WTC11 (cell line): ENCODE results near the gene PAFAH1B2. TPM values are rescaled to one million over a fixed set of nuclear protein-coding genes. Genes with fewer than 3 reads are reported as not detected.

ENCODE experiments used
- ATAC-seq: fragments of 200-7000 bp; cut with Tn5 transposase; 2 replicates; pipeline ENCODE4 v1.10.0; 2021; ENCODE audit warnings: mild to moderate bottlenecking, moderate library complexity
- CTCF ChIA-PET: fragments of 300-600 bp; sonication (Branson Sonifier 250); formaldehyde crosslinking; loops from one replicate; lab custom pipeline; 2021; ENCODE audit warnings: antibody characterized with exemption; lab: Charles Lee
- POLR2A ChIA-PET: fragments of 350-600 bp; sonication (Branson Sonifier 250); formaldehyde crosslinking; loops from one replicate; lab custom pipeline; 2021; ENCODE audit warnings: antibody characterized with exemption; lab: Charles Lee
- DNase-seq: peaks from one replicate; pipeline ENCODE4 v3.0.0; 2021; ENCODE audit warnings: low spot score
- H3K27ac Mint-ChIP-seq: 2 replicates; pipeline ENCODE4 v1.8.0; 2021; ENCODE audit warnings: mixed read lengths
- H3K27me3 Mint-ChIP-seq: 2 replicates; pipeline ENCODE4 v1.8.0; 2021; ENCODE audit warnings: low read depth, mild to moderate bottlenecking, moderate library complexity, mixed read lengths
- H3K36me3 Mint-ChIP-seq: 2 replicates; pipeline ENCODE4 v1.8.0; 2021; ENCODE audit warnings: mixed read lengths
- H3K4me1 Mint-ChIP-seq: 2 replicates; pipeline ENCODE4 v1.8.0; 2022; ENCODE audit warnings: mixed read lengths
- H3K4me3 Mint-ChIP-seq: 2 replicates; pipeline ENCODE4 v1.8.0; 2021; ENCODE audit warnings: mild to moderate bottlenecking, moderate library complexity, mixed read lengths
- H3K9me3 Mint-ChIP-seq: 2 replicates; pipeline ENCODE4 v1.8.0; 2021; ENCODE audit warnings: mixed read lengths
- ATF3 ChIP-seq: sonication (generic); formaldehyde crosslinking; conservative IDR thresholded peaks from 2 replicates; pipeline ENCODE4 v1.8.1; 2022; ENCODE audit warnings: mild to moderate bottlenecking, missing genetic modification reagents
- CREM ChIP-seq: sonication (generic); formaldehyde crosslinking; IDR thresholded peaks from 2 replicates; pipeline ENCODE4 v1.8.1; 2022; ENCODE audit warnings: mild to moderate bottlenecking, missing genetic modification reagents, moderate library complexity
- CTCF ChIP-seq: fragments of 200-600 bp; IDR thresholded peaks from 2 replicates; pipeline ENCODE4 v1.8.0; 2022; ENCODE audit warnings: antibody characterized with exemption
- ELF4 ChIP-seq: sonication (generic); formaldehyde crosslinking; IDR thresholded peaks from 2 replicates; pipeline ENCODE4 v1.8.1; 2022; ENCODE audit warnings: low read depth, mild to moderate bottlenecking, moderate library complexity, missing genetic modification reagents
- FOXK1 ChIP-seq: sonication (generic); formaldehyde crosslinking; IDR thresholded peaks from 2 replicates; pipeline ENCODE4 v1.8.0; 2022; ENCODE audit warnings: mild to moderate bottlenecking, moderate library complexity, missing genetic modification reagents
- FOXP4 ChIP-seq: sonication (generic); formaldehyde crosslinking; IDR thresholded peaks from 2 replicates; pipeline ENCODE4 v1.8.0; 2022; ENCODE audit warnings: mild to moderate bottlenecking, missing genetic modification reagents
- MYBL2 ChIP-seq: sonication (generic); formaldehyde crosslinking; IDR thresholded peaks from 2 replicates; pipeline ENCODE4 v1.8.1; 2023; ENCODE audit warnings: mild to moderate bottlenecking, moderate library complexity, missing genetic modification reagents
- NR1H2 ChIP-seq: sonication (generic); formaldehyde crosslinking; IDR thresholded peaks from 2 replicates; pipeline ENCODE4 v1.9.0; 2021; ENCODE audit warnings: mild to moderate bottlenecking, moderate library complexity, missing genetic modification reagents
- NR3C1 ChIP-seq: sonication (generic); formaldehyde crosslinking; conservative IDR thresholded peaks from 2 replicates; pipeline ENCODE4 v1.8.1; 2023; ENCODE audit warnings: low read depth, mild to moderate bottlenecking, missing genetic modification reagents
- PRRX2 ChIP-seq: fragments of 250-450 bp; sonication (Bioruptor Pico); IDR thresholded peaks from 2 replicates; pipeline ENCODE4 v1.8.0; 2021; ENCODE audit warnings: mild to moderate bottlenecking
- RELA ChIP-seq: sonication (generic); formaldehyde crosslinking; IDR thresholded peaks from 2 replicates; pipeline ENCODE4 v1.8.1; 2022; ENCODE audit warnings: missing genetic modification reagents, mild to moderate bottlenecking, borderline replicate concordance
- TEAD1 ChIP-seq: sonication (generic); formaldehyde crosslinking; IDR thresholded peaks from 2 replicates; pipeline ENCODE4 v1.8.0; 2022; ENCODE audit warnings: mild to moderate bottlenecking, missing genetic modification reagents
- ZNF121 ChIP-seq: sonication (generic); formaldehyde crosslinking; IDR thresholded peaks from 2 replicates; pipeline ENCODE4 v1.8.0; 2023; ENCODE audit warnings: missing genetic modification reagents
- ZNF263 ChIP-seq: sonication (generic); formaldehyde crosslinking; IDR thresholded peaks from 2 replicates; pipeline ENCODE4 v1.8.1; 2022; ENCODE audit warnings: low read depth, mild to moderate bottlenecking, moderate library complexity, missing genetic modification reagents
- ZNF281 ChIP-seq: sonication (generic); formaldehyde crosslinking; IDR thresholded peaks from 2 replicates; pipeline ENCODE4 v1.8.0; 2023; ENCODE audit warnings: mild to moderate bottlenecking, missing genetic modification reagents
- ZNF317 ChIP-seq: sonication (generic); formaldehyde crosslinking; IDR thresholded peaks from 2 replicates; pipeline ENCODE4 v1.8.1; 2023; ENCODE audit warnings: low read depth, mild to moderate bottlenecking, moderate library complexity, missing genetic modification reagents, borderline replicate concordance
- ZNF416 ChIP-seq: fragments of 250-450 bp; sonication (Bioruptor Pico); IDR thresholded peaks from 2 replicates; pipeline ENCODE4 v1.9.0; 2021; ENCODE audit warnings: mild to moderate bottlenecking, inconsistent platforms
- total RNA-seq: library from RNA; stranded (reverse); gene quantifications from 3 replicates; pipeline ENCODE4 v1.2.3, GENCODE V29; 2021
- TF ChIP-seq, protein P1 (sequence below): sonication (generic); formaldehyde crosslinking; IDR thresholded peaks from 2 replicates; pipeline ENCODE4 v1.8.1; 2023; ENCODE audit warnings: mild to moderate bottlenecking, missing genetic modification reagents, borderline replicate concordance
- TF ChIP-seq, protein P2 (sequence below): fragments of 250-450 bp; sonication (Bioruptor Pico); IDR thresholded peaks from 2 replicates; pipeline ENCODE4 v1.9.0; 2021; ENCODE audit warnings: mild to moderate bottlenecking
- TF ChIP-seq, protein P3 (sequence below): sonication (generic); formaldehyde crosslinking; IDR thresholded peaks from 2 replicates; pipeline ENCODE4 v1.8.1; 2022; ENCODE audit warnings: mild to moderate bottlenecking, moderate library complexity, missing genetic modification reagents

The PAFAH1B2 gene
- total RNA-seq, 1 experiment from 2014 or later: 138 TPM

DNA sequence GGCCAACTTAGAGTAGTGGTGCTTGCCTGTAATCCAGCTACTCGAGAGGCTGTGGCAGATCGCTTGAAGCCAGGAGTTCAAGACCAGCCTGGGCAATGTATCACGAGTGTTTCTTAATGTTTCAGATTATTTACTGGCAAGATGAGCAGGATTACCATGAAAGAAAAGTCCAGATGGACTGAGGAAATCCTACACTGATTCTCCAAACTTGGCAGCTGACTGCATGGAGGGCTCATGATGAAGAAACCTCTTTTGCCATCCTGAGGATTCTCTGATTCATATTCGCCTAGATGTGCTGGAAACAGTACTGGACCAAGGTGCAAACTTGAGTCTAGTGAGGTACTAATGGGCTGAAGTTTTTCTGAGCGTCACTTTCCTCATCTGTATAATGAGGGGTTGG is 31.7 kb downstream of the PAFAH1B2 start (continued):
- no peak for TF ChIP-seq CREM

DNA sequence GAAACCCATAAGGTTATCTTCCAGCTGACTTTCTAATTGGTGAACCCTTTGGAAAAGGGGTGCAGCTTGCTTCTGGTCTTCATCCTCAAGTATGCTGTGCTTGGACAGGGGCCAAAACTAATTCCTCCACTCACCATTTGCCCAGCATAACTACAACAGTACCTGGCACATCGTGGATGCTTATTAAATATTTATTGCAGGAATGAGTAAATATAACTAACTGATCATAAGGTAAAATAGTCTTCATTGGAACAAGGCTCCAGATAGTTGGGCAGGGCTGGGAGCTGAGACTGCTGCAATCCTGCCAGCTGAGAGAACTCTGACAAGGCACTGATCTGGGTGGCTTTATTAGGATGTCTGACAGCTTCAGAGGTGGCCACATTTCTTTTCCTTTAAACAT is 32.1 kb downstream of the PAFAH1B2 start:
- Mint-ChIP-seq H3K4me3 (no peak overlapping the region), H3K36me3 (peaks cover 4% of the 10 kb centered on the region; the same call in 1 of the 2 replicates), H3K27me3 (peaks cover 6% of the 10 kb centered on the region), H3K4me1 (peaks cover 40% of the 10 kb centered on the region), H3K9me3 (no peaks in the 10 kb centered on the region), H3K27ac (no peak overlapping the region)
- DNase-seq (no peak), ATAC-seq (no peak)
- ChIA-PET POLR2A (no interaction called here), CTCF (no interaction called here)
- TF ChIP-seq ZNF416 (CRISPR knock-in tag) (no peak), ZNF121 (no peak), ZNF317 (CRISPR knock-in tag) (no peak), CTCF (no peak), NR1H2 (CRISPR knock-in tag) (no peak), FOXK1 (CRISPR knock-in tag) (no peak), FOXP4 (CRISPR knock-in tag) (no peak), ATF3 (CRISPR knock-in tag) (no peak), MYBL2 (CRISPR knock-in tag) (no peak), ZNF281 (CRISPR knock-in tag) (no peak), PRRX2 (CRISPR knock-in tag) (no peak), TEAD1 (CRISPR knock-in tag) (no peak), ZNF263 (CRISPR knock-in tag) (no peak), NR3C1 (no peak), RELA (CRISPR knock-in tag) (no peak), ELF4 (no peak)
- TF ChIP-seq, protein P1, sequence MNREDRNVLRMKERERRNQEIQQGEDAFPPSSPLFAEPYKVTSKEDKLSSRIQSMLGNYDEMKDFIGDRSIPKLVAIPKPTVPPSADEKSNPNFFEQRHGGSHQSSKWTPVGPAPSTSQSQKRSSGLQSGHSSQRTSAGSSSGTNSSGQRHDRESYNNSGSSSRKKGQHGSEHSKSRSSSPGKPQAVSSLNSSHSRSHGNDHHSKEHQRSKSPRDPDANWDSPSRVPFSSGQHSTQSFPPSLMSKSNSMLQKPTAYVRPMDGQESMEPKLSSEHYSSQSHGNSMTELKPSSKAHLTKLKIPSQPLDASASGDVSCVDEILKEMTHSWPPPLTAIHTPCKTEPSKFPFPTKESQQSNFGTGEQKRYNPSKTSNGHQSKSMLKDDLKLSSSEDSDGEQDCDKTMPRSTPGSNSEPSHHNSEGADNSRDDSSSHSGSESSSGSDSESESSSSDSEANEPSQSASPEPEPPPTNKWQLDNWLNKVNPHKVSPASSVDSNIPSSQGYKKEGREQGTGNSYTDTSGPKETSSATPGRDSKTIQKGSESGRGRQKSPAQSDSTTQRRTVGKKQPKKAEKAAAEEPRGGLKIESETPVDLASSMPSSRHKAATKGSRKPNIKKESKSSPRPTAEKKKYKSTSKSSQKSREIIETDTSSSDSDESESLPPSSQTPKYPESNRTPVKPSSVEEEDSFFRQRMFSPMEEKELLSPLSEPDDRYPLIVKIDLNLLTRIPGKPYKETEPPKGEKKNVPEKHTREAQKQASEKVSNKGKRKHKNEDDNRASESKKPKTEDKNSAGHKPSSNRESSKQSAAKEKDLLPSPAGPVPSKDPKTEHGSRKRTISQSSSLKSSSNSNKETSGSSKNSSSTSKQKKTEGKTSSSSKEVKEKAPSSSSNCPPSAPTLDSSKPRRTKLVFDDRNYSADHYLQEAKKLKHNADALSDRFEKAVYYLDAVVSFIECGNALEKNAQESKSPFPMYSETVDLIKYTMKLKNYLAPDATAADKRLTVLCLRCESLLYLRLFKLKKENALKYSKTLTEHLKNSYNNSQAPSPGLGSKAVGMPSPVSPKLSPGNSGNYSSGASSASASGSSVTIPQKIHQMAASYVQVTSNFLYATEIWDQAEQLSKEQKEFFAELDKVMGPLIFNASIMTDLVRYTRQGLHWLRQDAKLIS (CRISPR knock-in tag): no peak
- TF ChIP-seq, protein P2, sequence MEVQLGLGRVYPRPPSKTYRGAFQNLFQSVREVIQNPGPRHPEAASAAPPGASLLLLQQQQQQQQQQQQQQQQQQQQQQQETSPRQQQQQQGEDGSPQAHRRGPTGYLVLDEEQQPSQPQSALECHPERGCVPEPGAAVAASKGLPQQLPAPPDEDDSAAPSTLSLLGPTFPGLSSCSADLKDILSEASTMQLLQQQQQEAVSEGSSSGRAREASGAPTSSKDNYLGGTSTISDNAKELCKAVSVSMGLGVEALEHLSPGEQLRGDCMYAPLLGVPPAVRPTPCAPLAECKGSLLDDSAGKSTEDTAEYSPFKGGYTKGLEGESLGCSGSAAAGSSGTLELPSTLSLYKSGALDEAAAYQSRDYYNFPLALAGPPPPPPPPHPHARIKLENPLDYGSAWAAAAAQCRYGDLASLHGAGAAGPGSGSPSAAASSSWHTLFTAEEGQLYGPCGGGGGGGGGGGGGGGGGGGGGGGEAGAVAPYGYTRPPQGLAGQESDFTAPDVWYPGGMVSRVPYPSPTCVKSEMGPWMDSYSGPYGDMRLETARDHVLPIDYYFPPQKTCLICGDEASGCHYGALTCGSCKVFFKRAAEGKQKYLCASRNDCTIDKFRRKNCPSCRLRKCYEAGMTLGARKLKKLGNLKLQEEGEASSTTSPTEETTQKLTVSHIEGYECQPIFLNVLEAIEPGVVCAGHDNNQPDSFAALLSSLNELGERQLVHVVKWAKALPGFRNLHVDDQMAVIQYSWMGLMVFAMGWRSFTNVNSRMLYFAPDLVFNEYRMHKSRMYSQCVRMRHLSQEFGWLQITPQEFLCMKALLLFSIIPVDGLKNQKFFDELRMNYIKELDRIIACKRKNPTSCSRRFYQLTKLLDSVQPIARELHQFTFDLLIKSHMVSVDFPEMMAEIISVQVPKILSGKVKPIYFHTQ (CRISPR knock-in tag): no peak
- TF ChIP-seq, protein P3, sequence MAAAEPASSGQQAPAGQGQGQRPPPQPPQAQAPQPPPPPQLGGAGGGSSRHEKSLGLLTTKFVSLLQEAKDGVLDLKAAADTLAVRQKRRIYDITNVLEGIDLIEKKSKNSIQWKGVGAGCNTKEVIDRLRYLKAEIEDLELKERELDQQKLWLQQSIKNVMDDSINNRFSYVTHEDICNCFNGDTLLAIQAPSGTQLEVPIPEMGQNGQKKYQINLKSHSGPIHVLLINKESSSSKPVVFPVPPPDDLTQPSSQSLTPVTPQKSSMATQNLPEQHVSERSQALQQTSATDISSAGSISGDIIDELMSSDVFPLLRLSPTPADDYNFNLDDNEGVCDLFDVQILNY (CRISPR knock-in tag): no peak
